IMR-90 (cell line): ENCODE measurements around the gene SLC16A5. TPM values are rescaled to one million over a fixed set of nuclear protein-coding genes. Genes with fewer than 3 reads are reported as not detected.

ENCODE experiments used
- ATAC-seq: fragments of 200-7000 bp; cut with Tn5 transposase; 2 replicates; pipeline ENCODE4 v1.9.1; 2020; ENCODE audit warnings: low read depth, mild to moderate bottlenecking, moderate library complexity
- BruUV-seq: library from RNA; stranded (reverse); fragments of 400-500 nt; replicated peaks from 2 replicates; lab custom pipeline; 2021; lab: Mats Ljungman, UMichigan
- CTCF ChIA-PET: fragments of 300-600 bp; formaldehyde crosslinking; extraction: SDS; loops from one replicate; lab custom pipeline; 2021; ENCODE audit warnings: antibody characterized with exemption; lab: Yijun Ruan, JAX
- POLR2A ChIA-PET: fragments of 300-600 bp; sonication (Branson Sonifier 250); formaldehyde crosslinking; loops from one replicate; lab custom pipeline; 2022; ENCODE audit warnings: antibody characterized with exemption; ENCODE audit not compliant: unreplicated experiment; lab: Charles Lee
- DNase-seq: peaks from one replicate; pipeline ENCODE4 v3.0.0; 2013
- H2AFZ ChIP-seq: replicated peaks from 2 replicates; pipeline ENCODE3; 2013; ENCODE audit warnings: low read length, mild to moderate bottlenecking; ENCODE audit not compliant: poor library complexity
- H2AK5ac ChIP-seq: 2 replicates; pipeline ENCODE4 v1.6.1; 2013; ENCODE audit warnings: low read depth, low read length, inconsistent platforms
- H2AK9ac ChIP-seq: replicated peaks from 2 replicates; pipeline ENCODE3; 2013; ENCODE audit warnings: mild to moderate bottlenecking, low read depth, low read length, moderate library complexity; ENCODE audit not compliant: poor library complexity
- H2BK120ac ChIP-seq: 2 replicates; pipeline ENCODE4 v1.6.1; 2013; ENCODE audit warnings: low read depth, low read length, inconsistent platforms
- H2BK15ac ChIP-seq: 3 replicates; pipeline ENCODE4 v1.6.1; 2013; ENCODE audit warnings: low read depth, low read length, inconsistent platforms
- H2BK20ac ChIP-seq: 2 replicates; pipeline ENCODE4 v1.6.1; 2013; ENCODE audit warnings: low read depth, mild to moderate bottlenecking, inconsistent platforms, low read length, moderate library complexity
- H2BK5ac ChIP-seq: 2 replicates; pipeline ENCODE4 v1.6.1; 2013; ENCODE audit warnings: mild to moderate bottlenecking, low read depth, low read length, inconsistent platforms; ENCODE audit not compliant: poor library complexity, severe bottlenecking
- H3K14ac ChIP-seq: replicated peaks from 2 replicates; pipeline ENCODE4 v1.6.1; 2013; ENCODE audit warnings: low read depth, low read length, inconsistent platforms
- H3K18ac ChIP-seq: 2 replicates; pipeline ENCODE4 v1.6.1; 2013; ENCODE audit warnings: low read depth, low read length, control low read depth
- H3K23ac ChIP-seq: 2 replicates; pipeline ENCODE4 v1.6.1; 2013; ENCODE audit warnings: low read depth, low read length, inconsistent platforms
- H3K27ac ChIP-seq: 2 replicates; pipeline ENCODE4 v1.5.1; 2013; ENCODE audit warnings: mild to moderate bottlenecking, control low read depth, low read length; ENCODE audit not compliant: insufficient read depth
- H3K27me3 ChIP-seq: 2 replicates; pipeline ENCODE4 v1.6.1; 2013; ENCODE audit warnings: low read length; ENCODE audit not compliant: control insufficient read depth, insufficient read depth
- H3K36me3 ChIP-seq: 2 replicates; pipeline ENCODE4 v1.6.1; 2013; ENCODE audit warnings: low read length, mixed read lengths; ENCODE audit not compliant: control insufficient read depth, insufficient read depth
- H3K4ac ChIP-seq: 2 replicates; pipeline ENCODE4 v1.6.1; 2013; ENCODE audit warnings: low read depth, low read length, inconsistent platforms
- H3K4me1 ChIP-seq: 2 replicates; pipeline ENCODE4 v1.6.1; 2013; ENCODE audit warnings: low read length, mixed read lengths; ENCODE audit not compliant: control insufficient read depth, insufficient read depth
- H3K4me2 ChIP-seq: 2 replicates; pipeline ENCODE4 v1.6.1; 2013; ENCODE audit warnings: low read depth, mild to moderate bottlenecking, control low read depth, low read length, moderate library complexity
- H3K4me3 ChIP-seq: 2 replicates; pipeline ENCODE4 v1.5.1; 2013; ENCODE audit warnings: low read depth, mild to moderate bottlenecking, control low read depth, low read length, moderate library complexity; ENCODE audit not compliant: insufficient read depth
- H3K56ac ChIP-seq: 2 replicates; pipeline ENCODE4 v1.6.1; 2013; ENCODE audit warnings: low read length, inconsistent platforms; ENCODE audit not compliant: insufficient read depth; ENCODE audit errors: extremely low read depth
- H3K79me1 ChIP-seq, 2 experiments: 2 replicates each; pipeline ENCODE4 v1.6.1; 2013; ENCODE audit warnings: low read length in 2 of 2, inconsistent platforms in 1 of 2, low read depth in 1 of 2
- H3K9ac ChIP-seq: 2 replicates; pipeline ENCODE4 v1.6.1; 2013; ENCODE audit warnings: low read depth, low read length, control low read depth
- H3K9me1 ChIP-seq: 2 replicates; pipeline ENCODE4 v1.6.1; 2013; ENCODE audit warnings: low read length, inconsistent platforms; ENCODE audit not compliant: insufficient read depth
- H3K9me3 ChIP-seq: 2 replicates; pipeline ENCODE4 v1.6.1; 2013; ENCODE audit warnings: low read length; ENCODE audit not compliant: control insufficient read depth, insufficient read depth
- H4K20me1 ChIP-seq: 2 replicates; pipeline ENCODE4 v1.6.1; 2013; ENCODE audit warnings: low read length, inconsistent platforms; ENCODE audit not compliant: insufficient read depth
- H4K5ac ChIP-seq: 2 replicates; pipeline ENCODE4 v1.6.1; 2013; ENCODE audit warnings: mild to moderate bottlenecking, low read depth, low read length, control low read depth
- H4K8ac ChIP-seq, 2 experiments: 2 replicates each; pipeline ENCODE4 v1.6.1; 2013; ENCODE audit warnings: low read depth in 2 of 2, low read length in 2 of 2, control low read depth in 1 of 2, inconsistent platforms in 1 of 2
- H4K91ac ChIP-seq: 2 replicates; pipeline ENCODE4 v1.6.1; 2013; ENCODE audit warnings: low read depth, low read length, inconsistent platforms; ENCODE audit not compliant: insufficient read depth
- BHLHE40 ChIP-seq: fragments of 150-350 bp; IDR thresholded peaks from 2 replicates; pipeline ENCODE4 v1.6.1; 2016; ENCODE audit warnings: mild to moderate bottlenecking, low read depth, low read length
- whole genome bisulfite sequencing, 2 experiments: methylation state at CpG; one replicate each; pipeline versions ENCODE4 v1.1.5 to v1.1.7; 2013; ENCODE audit warnings: missing lambda C conversion rate in 2 of 2; ENCODE audit not compliant: insufficient read length in 1 of 2; ENCODE audit errors: extremely low coverage in 2 of 2; 5-methylcytosine and 5-hydroxymethylcytosine counted together
- dilution Hi-C: fragments of 300-500 bp; cut with HindIII; formaldehyde crosslinking; loops from one replicate; pipeline ENCODE4 v1.14.3; 2018; ENCODE audit warnings: low sequenced_read_pairs; ENCODE audit not compliant: unreplicated experiment
- in situ Hi-C: fragments of 300-500 bp; cut with MboI; formaldehyde crosslinking; loops from 3 replicates; pipeline ENCODE4 v1.14.3; 2019; ENCODE audit warnings: low sequenced_read_pairs, inconsistent platforms, mixed read lengths
- intact Hi-C: fragments of 100-400 bp; cut with micrococcal nuclease; formaldehyde crosslinking; loops from 2 replicates; pipeline ENCODE4 v1.10.0; 2022
- polyA plus RNA-seq, 3 experiments: library from polyadenylated mRNA; depleted of rRNA; stranded (reverse); fragments of >200 nt; gene quantifications; 2 replicates each; pipeline ENCODE4 v1.2.3, GENCODE V29; 2012; ENCODE audit warnings: low replicate concordance in 1 of 3
- total RNA-seq: library from RNA; depleted of rRNA; stranded (reverse); fragments of >200 nt; gene quantifications from 2 replicates; pipeline ENCODE4 v1.2.3, GENCODE V29; 2012

Gene SLC16A5
- total and polyA plus RNA-seq, 2 of the 4 experiments (the other 2 are of a cell fraction) = 1.8 to 7.1 TPM

DNA sequence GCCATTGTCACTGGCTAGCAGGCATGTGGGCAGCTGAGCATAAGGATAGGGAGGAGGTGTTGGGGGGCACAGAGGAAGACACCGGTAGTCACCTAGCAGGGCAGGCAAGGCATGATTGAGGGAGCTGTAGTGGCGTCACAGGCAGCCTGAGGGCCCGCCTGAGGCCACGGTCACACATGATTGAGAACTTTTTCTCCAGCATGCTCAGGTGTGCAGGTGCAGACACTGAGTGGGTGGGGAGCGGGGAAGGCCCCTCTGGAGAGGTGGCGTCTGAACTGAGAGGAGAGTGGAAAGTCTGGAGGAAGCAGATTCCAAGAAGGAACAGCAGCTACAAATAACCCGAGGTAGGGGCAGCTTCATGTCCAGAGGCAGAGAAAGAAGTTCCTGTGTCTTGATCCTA is 11.1 kb downstream of the SLC16A5 start:
- H2BK20ac ChIP-seq = no peak overlapping the region
- no peak overlapping the region for H4K8ac ChIP-seq
- no peak overlapping the region for H3K27ac ChIP-seq
- intact Hi-C loops = no loop called here
- ATAC-seq = no peak
- no peaks in the 10 kb centered on the region for H3K9me3 ChIP-seq
- H3K14ac ChIP-seq = no peak overlapping the region
- no peak overlapping the region; the same call in 1 of the 2 replicates for H3K56ac ChIP-seq
- H3K23ac ChIP-seq = no peak overlapping the region
- ChIA-PET CTCF (no interaction called here), POLR2A (no interaction called here)
- no peak overlapping the region for H2BK15ac ChIP-seq
- no peak overlapping the region for H2AK5ac ChIP-seq
- no peak overlapping the region for H4K91ac ChIP-seq
- no peak overlapping the region for H4K5ac ChIP-seq
- WGBS, 2 experiments = 80% methylated on average over 2 of the region's 7 CpGs; no CpG with 5 or more reads in 1 of the 2 experiments
- dilution Hi-C loops = no loop called here
- H2BK120ac ChIP-seq = no peak overlapping the region
- no peak for TF ChIP-seq BHLHE40
- no peak overlapping the region for H2BK5ac ChIP-seq
- H3K4ac ChIP-seq = no peak overlapping the region
- no peak overlapping the region for H3K9ac ChIP-seq
- H3K27me3 ChIP-seq = no peaks in the 10 kb centered on the region
- in situ Hi-C loops = no loop called here
- no peak overlapping the region for H3K4me2 ChIP-seq
- H3K9me1 ChIP-seq = no peaks in the 10 kb centered on the region
- H4K20me1 ChIP-seq = no peaks in the 10 kb centered on the region; the same call in 1 of the 2 replicates
- no peak overlapping the region for H3K4me3 ChIP-seq
- peaks cover 4% of the 10 kb centered on the region for H3K4me1 ChIP-seq
- no peak overlapping the region for H2AK9ac ChIP-seq
- BruUV-seq = no TSS peak
- peaks cover 0 to 2% of the 10 kb centered on the region in 2 experiments; a peak in 1 of 4 replicates for H3K79me1 ChIP-seq
- H3K18ac ChIP-seq = no peak overlapping the region
- no peak for DNase-seq
- H2AFZ ChIP-seq = no peak overlapping the region
- peaks cover 9% of the 10 kb centered on the region for H3K36me3 ChIP-seq
